AG04450 (cell line): ENCODE data around the gene WRAP73. TPM values are rescaled to one million over a fixed set of nuclear protein-coding genes. Genes with fewer than 3 reads are reported as not detected.
A peak's percentile ranks its signal among the peaks of the same experiment; 100 is the strongest.

Source experiments
- CTCF ChIA-PET: fragments of 300-600, 350-600 bp; formaldehyde crosslinking; extraction: SDS; loops from one replicate; lab custom pipeline; 2022; ENCODE audit warnings: antibody characterized with exemption, inconsistent platforms; lab: Charles Lee
- POLR2A ChIA-PET: fragments of 350-600 bp; formaldehyde crosslinking; extraction: SDS; loops from one replicate; lab custom pipeline; 2021; ENCODE audit warnings: antibody characterized with exemption, inconsistent platforms; lab: Yijun Ruan, JAX
- DNase-seq: peaks from one replicate; pipeline ENCODE4 v3.0.0-alpha.2; 2011; ENCODE audit warnings: low read depth, low spot score
- H3K27ac ChIP-seq: one replicate; pipeline ENCODE4 v1.5.1; 2012; ENCODE audit warnings: low read depth, low read length, control low read depth
- H3K27me3 ChIP-seq: one replicate; pipeline ENCODE4 v1.6.0; 2012; ENCODE audit warnings: low read length; ENCODE audit not compliant: control insufficient read depth, insufficient read depth
- H3K4me3 ChIP-seq: 2 replicates; pipeline ENCODE4 v1.5.1; 2011; ENCODE audit warnings: mild to moderate bottlenecking, low read depth, low read length, control low read depth
- H3K9me3 ChIP-seq: 2 replicates; pipeline ENCODE4 v1.5.1; 2012; ENCODE audit warnings: low read length; ENCODE audit not compliant: control insufficient read depth, insufficient read depth
- polyA plus RNA-seq: library from polyadenylated mRNA; depleted of rRNA; stranded (reverse); fragments of >200 nt; gene quantifications from 2 replicates; pipeline ENCODE4 v1.2.3, GENCODE V29; 2011
- TF ChIP-seq, protein P1 (sequence below): IDR thresholded peaks from 2 replicates; pipeline ENCODE4 v1.5.1; 2011; ENCODE audit warnings: low read depth, low read length, control low read depth, inconsistent platforms

WRAP73 gene
- polyA plus RNA-seq, 1 experiment, result 14.1 TPM

DNA sequence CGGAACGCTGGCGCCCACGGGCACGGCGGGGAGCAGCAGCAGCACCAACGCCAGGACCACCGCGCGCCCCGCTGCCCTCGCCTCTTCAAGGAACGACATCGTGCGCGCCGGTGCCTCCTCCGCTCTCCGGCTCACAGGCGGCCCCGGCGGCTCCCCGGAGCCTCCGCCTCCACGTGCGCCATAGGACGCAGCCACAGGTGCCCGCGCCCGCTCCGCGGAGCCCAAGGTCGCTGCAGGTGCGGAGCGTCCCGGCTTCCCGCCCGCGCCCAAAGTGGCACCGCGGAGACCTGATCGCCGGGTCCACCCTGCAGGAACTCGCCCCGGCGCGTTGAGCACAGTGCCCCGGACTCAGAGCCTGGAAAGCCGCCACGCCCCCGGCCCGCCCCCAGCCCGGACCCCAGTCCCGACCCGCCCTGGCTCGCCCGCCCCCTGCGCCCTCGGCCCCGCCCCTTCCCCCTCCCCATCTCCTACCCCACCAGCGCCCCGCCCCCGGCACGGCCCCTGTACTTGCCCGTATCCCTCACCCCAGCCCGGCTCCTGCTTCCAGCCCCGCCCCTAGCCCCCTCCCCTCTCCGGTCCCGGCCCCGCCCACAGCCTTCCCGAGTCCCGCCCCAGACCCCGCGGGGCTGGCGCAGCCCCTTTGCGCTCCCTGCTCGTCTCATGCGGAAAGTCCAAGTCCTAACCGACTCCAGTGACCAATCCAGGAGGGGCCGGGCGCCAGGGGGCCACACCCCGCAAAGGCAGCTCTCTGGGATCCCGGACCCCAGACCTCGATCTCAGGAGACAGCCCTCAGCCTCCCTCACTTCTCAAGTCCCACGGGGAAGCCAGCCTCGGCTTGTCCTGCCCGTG lies 38.5 kb downstream of the WRAP73 start, which contains the start of gene MEGF6:
Gene MEGF6 (minus strand): TSS at position 339 of the 850 bp plus-strand sequence. CDS start 240 bp downstream, at position 99.
- no peak within 1 kb of the TSS for H3K27ac ChIP-seq
- CTCF ChIA-PET, result no interaction called here
- H3K27me3 ChIP-seq, result peaks cover 44% of the 10 kb centered on the region
- DNase-seq, result no peak
- H3K9me3 ChIP-seq, result no peaks in the 10 kb centered on the region; the same call in 1 of the 2 replicates
- peak within 1 kb of the TSS; percentile 13; the same call in 1 of the 2 replicates for H3K4me3 ChIP-seq
- POLR2A ChIA-PET, result no interaction called here
- TF ChIP-seq, protein P1, sequence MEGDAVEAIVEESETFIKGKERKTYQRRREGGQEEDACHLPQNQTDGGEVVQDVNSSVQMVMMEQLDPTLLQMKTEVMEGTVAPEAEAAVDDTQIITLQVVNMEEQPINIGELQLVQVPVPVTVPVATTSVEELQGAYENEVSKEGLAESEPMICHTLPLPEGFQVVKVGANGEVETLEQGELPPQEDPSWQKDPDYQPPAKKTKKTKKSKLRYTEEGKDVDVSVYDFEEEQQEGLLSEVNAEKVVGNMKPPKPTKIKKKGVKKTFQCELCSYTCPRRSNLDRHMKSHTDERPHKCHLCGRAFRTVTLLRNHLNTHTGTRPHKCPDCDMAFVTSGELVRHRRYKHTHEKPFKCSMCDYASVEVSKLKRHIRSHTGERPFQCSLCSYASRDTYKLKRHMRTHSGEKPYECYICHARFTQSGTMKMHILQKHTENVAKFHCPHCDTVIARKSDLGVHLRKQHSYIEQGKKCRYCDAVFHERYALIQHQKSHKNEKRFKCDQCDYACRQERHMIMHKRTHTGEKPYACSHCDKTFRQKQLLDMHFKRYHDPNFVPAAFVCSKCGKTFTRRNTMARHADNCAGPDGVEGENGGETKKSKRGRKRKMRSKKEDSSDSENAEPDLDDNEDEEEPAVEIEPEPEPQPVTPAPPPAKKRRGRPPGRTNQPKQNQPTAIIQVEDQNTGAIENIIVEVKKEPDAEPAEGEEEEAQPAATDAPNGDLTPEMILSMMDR, result no peak

DNA sequence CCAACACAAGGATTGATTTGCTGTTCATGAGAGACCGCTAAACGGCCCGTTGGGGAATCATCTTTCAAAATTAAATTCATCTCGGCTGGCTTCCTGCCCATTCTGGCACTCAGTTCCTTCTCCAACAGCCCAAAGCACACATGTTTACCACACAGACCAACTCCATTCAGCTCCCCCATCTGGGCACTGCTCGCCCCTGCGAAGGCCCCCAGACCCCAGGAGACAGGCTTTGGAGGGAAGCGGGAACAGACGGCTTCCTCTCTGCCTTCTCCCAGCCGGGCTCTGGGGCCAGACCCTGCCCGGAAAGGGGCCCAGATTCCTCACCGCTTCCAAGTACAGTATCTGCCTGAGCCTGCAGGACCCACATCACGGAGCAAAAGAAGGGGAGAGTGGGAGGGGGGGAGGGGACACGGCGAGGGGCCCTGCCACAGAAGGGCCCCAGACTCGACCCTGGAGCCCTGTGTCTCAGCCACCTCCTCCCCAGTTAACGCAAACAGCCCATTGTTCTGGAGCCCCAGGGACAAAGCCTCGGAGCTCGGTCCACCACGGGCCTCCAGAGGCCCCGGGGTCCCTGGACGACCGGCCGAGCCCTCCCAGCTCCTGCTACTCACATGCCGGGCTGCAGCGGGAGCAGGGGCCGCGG lies 39.3 kb downstream of the WRAP73 start:
- TF ChIP-seq, protein P1, result no peak
- Histone ChIP-seq H3K27ac (no peak overlapping the region), H3K4me3 (no peak overlapping the region; the same call in 1 of the 2 replicates), H3K27me3 (peaks cover 42% of the 10 kb centered on the region), H3K9me3 (no peaks in the 10 kb centered on the region; the same call in 1 of the 2 replicates)
- POLR2A ChIA-PET, result no interaction called here
- no peak for DNase-seq
- CTCF ChIA-PET, result no interaction called here

DNA sequence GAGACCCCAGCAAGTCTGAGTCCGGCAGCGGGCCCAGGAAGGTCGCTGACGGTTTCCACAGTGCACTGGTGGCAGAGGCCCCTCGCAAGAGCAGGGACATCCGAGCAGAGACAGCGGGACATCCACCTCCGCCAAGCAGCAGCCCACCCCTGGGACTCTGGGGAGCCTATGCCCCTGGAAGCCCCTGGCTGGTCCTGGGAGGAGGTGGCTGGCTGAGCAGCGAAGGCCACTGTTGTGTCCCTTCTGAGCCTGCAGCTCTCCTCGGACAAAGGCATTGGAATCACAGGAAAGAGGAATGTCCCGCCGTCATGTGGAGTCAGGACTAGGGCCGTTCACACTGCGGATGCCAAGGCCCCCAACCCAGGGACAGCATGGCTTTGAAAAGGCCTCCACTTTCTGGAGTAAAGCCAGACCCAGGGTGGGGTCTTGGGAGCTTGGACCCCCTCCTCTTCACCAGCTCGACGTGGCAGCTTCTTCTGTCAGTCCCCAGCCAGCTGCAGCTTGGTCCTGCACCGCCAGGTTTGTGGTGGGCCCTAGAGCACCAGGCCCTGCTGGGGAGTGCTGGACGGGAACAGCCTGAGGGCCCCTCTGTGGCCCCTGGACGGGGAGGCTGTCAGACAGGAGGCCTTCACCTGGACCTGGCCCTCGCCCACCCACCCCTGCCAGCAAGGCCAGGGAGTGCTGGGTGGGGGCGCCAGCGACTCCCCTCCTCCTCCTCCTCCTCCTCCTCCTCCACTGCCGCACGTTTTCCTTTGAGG lies 40.0 kb downstream of the WRAP73 start:
- ChIA-PET CTCF (no interaction called here), POLR2A (no interaction called here)
- no peak for DNase-seq
- Histone ChIP-seq H3K27ac (no peak overlapping the region), H3K27me3 (peaks cover 44% of the 10 kb centered on the region), H3K9me3 (no peaks in the 10 kb centered on the region; the same call in 1 of the 2 replicates), H3K4me3 (no peak overlapping the region)
- TF ChIP-seq, protein P1, result no peak

DNA sequence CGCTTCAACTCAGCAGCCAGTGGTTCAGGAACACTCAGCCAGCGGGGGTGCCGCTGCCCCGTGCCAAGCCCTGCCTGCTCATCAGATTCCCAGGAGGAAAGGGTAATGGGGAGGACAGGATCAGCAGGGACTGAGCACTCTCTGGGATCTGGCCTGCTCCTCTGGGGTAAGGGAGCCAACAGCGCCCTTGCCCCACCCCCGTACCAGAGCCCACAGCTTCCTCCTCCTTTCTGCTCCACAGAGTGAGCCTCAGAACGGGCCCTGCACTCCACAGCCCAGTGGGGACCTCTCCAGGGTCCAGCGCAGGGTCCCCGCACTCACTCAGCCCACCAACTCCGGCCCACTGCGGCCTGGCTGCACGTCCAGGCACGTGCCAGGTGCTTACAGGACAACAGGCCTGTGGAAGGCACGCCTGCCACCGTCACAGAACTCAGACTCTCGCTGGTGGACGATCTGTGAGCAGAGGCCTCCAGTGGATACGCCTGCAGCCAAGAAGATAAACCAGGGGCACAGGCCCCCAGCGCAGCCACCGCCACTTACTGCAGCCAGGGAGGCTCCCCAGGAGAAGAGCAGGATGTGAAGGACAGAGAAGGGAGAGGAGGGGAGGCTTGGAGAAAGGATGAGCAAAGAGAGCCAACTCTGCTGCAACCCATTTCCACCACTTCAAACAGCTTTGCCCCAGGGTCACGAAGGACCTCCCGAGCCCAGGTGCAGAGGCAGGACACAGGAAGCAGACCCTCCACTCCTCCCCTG lies 40.7 kb downstream of the WRAP73 start:
- Histone ChIP-seq H3K4me3 (no peak overlapping the region), H3K27ac (no peak overlapping the region), H3K27me3 (peaks cover 44% of the 10 kb centered on the region), H3K9me3 (no peaks in the 10 kb centered on the region; the same call in 1 of the 2 replicates)
- ChIA-PET POLR2A (no interaction called here), CTCF (interaction anchor here (1.0 to 3.4 kb wide), 2 partner anchors 10 to 119 kb away, joined by 3 to 15 read pairs; no protein-coding TSS in a partner anchor)
- DNase-seq, result no peak
- TF ChIP-seq, protein P1, result no peak
